Activated gamma-delta T cell (primary cell): ENCODE data around the gene DLG2.
"Not testable (repeated sequence)": the region's sequence is repeated elsewhere in the genome, so short reads cannot be mapped to it uniquely, and the experiment has no call there.

Experiments
- DNase-seq: peaks from one replicate; lab custom pipeline; 2025; lab: John Stamatoyannopoulos, UW

DLG2 gene

DNA sequence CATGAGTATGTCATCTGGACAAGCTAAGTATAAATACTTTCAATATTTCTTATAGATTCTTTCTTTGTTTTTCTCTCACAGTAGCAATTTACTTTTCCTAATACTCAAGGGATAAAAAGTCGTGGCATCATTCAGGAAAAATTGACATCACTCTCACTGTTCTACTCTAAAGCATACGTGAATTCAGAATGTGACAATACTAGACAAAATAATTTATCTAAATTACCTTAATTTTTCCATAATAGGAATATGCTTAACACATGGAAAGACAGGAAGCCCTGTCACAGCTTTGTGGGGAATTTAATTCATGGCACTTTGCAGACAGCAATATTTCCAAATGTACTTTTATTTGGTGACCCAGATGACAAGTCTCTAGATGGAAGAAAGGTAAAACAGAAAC is 394.6 kb downstream of the DLG2 start:
- DNase-seq, result no peak

DNA sequence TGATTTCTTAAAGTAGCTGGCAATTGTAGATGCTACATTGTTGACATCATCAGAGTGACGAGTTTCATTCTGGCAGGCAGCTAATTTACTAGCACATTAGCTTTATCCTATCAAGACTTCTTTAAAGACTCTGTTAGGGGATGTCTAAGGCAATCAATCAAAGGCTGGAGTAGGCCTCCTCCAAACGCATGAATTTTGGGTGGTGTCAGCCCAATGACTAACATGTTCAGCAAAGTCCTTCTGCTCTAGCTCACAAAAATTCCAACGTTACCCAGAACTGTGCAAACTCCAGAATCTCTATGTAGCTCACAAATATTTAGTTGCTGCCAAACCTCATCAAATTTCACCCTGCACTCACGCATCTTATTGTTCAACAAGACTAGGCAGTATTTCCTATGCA is 395.6 kb downstream of the DLG2 start:
- DNase-seq, result no peak

DNA sequence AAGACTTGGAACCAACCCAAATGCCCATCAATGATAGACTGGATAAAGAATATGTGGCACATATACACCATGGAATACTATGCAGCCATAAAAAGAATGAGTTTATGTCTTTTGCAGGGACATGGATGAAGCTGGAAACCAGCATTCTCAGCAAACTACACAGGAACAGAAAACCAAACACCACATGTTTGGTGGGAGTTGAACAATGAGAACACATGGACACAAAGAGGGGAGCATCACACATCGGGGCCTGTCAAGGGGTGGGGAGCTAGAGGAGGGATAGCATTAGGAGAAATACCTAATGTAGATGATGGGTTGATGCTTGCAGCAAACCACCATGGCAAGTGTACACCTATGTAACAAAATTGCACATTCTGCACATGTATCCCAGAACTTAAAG is 397.4 kb downstream of the DLG2 start:
- DNase-seq, result not testable (repeated sequence)

DNA sequence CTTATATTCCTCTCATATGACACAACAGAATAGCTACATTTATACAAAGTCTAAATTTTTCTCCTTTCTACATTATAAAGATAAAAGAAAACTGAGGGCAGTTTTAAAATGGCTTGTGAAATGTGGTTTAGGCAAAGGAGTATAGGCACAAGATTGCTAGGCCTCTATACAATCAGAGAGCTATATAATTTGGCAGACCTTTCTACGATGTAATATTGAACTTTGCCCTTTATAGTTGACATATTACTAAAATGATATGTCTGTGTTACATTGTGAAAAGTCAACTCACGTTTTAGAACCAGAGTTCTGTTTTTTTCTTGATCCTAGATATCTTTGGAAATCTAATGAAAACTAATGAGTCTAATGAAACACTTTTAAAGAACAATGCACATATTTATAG is 430.2 kb downstream of the DLG2 start:
- DNase-seq, result no peak

DNA sequence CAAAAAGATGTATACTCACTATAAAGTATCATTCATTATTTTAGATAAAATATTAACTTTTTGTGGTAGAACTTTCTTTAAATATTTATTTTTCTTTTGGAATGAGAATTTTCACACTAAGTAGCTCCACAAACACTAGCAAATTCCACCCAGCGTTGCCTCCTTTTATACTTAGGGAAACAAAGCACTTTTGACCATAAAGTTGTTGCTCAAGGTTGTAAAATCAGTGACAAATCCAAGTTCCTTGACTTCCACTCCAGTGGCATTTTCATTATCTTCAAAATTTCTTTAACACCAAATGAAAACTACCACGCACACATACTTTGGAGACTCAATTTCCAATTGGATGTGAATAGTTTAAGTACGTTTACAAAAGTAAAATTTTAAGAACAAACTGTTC is 431.2 kb downstream of the DLG2 start:
- no peak for DNase-seq

DNA sequence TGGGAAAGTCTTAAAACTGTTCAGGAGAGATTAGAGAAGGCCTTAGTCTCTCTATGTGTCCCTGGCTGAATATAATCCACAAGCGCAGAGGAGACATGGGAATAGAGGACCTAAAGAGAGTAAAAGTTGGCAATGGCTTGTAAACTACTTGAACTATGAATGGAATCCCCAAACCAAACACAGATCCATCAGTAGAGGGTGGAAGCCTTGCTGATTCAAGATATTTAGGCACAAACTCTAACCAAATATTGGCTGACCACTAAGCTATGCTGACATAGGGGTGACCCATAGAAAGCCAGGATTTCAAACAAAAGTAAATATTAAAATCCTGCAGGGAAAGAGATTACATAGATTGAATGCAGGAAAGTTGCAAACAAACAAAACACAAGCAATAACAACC is 439.2 kb downstream of the DLG2 start:
- DNase-seq, result no peak

DNA sequence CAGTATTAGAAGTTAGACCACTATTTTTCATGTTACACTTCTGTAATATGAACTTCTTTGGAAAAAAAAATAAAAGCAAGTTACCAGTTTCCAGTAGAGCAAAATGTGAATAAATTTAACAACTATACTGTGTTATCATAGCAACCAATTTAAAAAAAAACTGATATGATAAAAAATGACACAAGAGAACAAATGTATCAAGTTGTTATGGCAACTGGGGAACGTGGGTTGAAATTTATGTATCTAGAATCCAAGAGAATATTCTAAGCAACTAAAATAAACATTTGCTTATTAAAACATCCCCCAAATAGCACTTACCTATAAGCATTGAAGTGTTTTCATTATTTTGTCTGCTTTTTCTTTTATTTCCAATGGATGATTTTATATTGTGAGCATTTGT is 442.4 kb downstream of the DLG2 start:
- no peak for DNase-seq

DNA sequence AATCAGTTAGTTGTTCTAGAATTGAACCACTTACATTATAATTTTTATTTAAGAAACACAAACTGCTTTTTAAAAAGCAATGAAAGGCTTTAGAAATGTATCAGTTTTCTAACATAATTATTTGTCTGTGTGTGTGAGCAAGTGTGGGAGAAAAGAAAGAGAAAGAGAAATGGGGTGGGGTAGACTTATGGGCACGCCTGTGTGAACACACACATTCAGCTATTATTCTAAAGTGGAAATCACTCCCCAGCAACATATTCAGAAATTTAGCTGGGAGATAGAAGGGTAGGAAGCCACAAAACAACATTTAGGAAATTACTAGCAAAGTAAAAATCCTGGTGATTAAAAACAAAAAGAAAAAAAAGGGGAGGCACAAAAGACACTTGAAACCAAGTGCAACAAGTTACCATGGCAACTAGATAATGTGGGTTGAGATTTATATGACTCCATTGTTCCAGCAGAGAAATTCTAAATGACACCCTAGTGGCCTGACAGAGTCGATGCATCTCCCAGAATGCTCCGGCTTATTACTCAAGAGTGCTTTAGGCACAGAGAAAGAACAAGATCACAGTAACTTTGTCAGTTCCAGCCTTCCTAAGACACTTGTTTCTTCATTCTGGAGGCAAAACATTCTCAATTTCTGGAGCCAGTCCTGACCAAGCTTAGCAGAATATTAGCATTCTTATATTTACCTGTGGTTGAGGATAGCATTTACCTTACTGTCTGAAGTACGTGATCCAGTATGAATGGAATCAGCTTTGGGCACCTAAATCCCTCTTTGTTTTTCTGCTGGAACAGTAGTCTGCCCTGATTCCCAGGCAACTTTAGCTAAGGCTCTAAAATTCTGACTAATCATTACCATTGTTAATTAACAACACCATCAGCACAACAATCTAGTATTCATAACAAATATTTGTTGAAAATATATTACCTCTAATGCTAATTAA is 444.4 kb downstream of the DLG2 start:
- DNase-seq, result no peak

DNA sequence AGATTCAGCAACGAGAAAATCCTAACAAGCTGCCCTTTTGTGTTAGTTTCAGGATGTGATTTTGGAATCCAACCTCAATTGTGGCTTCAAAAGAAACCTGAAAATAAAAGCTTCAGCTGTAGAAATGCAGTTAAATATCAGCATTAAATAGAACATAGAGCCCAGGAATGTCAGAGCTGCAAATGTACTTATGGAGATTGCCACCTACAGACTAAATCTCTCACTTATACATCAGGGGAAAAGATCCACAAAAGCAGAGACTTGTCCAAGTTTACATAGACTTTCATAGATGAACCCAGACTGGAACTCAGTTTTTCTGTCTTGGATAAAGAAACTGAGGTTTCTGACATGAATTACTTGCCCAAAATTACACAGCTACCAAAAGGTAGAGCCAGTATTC is 446.6 kb downstream of the DLG2 start:
- DNase-seq, result no peak

DNA sequence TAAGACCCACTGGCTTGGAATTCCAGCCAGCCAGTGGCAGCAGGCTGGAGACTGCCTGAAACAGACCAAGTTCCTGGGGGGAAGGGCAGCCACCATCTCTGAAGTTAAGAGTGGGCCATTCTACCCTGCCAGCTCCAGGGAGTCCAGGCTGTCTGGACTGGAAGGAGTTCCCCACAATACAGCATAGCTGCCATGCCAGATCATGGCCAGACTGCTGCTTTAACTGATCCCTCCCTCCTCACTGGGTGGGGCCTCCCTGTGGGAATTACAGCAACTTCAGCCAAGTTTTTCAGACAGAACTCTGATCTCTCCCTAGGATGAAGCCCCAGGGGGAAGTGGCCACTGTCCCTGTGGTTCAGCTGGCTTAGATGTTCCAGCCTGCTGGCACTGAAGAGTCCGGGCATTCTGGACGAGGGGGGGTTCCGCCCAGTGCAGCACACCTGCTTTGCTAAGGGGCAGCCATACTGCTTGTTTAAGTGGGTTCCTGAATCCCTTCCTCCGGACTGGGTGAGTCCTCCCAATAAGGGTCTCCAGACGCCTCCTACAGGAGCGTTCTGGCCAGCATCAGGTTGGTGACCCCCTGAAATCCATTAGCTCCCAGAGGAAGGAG is 455.4 kb downstream of the DLG2 start:
- DNase-seq, result no peak

DNA sequence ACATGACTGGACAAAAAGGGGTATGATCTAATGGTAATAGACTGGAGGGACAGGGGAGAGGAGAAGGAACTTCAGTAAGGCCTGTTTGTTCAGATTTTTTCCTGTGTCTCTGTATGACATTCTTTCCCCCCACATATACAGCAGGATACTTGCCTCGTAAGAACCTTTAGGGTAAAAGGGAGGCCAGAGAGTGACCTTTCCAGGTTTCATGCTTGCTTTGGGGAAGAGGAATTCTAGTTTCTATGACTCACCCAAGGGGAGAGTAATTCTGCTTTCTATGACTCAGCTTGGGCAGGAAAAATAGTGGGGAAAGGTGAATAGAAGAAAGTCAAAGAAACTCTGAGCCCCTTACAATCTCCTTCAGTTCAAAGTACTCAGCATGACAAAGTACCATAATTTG is 457.0 kb downstream of the DLG2 start:
- no peak for DNase-seq

DNA sequence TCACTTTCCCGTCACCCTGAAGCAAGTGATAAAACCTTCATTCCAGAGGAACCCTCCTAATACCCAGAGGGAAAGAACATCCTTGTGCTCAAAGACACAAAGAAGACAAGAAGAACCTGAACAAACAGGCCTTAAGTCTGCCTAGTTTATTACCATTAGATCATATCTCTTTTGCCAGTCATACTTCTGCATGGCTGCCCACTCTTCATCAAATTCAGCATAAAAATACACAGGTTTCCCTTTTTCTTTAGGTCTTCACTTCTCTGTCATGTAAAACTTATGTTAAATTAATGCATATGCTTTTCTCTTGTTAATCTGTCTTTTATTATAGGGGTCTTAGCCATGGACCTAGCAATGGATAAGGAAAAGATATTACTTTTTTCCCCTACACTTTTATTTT is 459.7 kb downstream of the DLG2 start:
- DNase-seq, result no peak

DNA sequence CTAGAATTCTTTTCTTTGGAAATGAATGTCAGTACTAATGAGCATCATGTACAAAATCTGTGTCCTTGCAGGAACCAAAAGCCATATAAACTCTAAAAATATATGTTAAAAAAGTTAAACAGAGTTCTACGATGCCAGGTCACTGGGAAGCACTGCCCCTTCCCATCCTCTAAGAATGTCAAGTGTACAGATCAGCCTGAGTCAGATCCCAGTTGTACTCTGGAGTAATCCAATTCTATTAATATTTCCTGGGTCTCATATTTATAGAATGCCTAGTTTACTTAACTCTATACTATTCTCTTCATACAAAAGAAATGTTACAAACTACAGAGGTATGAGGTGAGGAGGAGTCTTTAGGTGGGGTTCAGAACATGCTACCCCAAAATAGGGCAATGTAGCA is 460.1 kb downstream of the DLG2 start:
- no peak for DNase-seq

DNA sequence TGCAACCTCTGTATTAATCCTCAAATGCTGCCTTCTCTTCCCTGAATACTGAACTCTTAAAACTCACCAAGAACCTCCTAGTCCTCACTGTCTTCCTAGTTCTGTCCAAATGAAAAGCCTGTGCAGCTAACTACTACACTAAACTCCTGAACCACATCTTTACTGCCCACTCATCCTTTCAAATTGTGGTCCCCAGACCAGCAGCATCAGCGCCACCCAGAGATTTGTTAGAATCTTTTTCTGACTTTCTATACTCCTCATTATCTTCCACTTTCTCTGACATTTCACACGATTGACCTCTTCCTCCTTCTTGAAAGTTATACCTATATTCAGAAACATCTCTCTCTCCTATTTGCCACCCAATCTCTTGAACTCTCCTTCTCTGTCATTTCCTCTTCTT is 461.3 kb downstream of the DLG2 start:
- no peak for DNase-seq

DNA sequence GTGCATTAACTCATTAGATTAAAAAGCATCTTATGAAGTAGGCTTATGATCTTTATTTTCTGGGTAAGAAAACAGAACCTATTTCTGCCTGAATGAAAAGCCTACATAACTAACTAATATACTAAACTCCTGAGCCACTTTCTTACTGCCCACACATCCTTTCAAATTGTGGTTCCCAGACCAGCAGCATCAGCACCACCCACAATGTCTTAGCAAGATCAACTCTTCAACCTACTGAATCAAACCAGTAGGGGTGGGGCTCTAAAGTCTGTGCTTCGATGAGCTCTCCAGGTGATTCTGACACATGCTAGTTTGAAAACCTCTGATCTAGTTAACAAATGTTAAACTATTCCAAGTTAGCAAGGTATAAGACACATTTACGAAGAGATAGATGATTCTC is 462.4 kb downstream of the DLG2 start:
- DNase-seq, result no peak

DNA sequence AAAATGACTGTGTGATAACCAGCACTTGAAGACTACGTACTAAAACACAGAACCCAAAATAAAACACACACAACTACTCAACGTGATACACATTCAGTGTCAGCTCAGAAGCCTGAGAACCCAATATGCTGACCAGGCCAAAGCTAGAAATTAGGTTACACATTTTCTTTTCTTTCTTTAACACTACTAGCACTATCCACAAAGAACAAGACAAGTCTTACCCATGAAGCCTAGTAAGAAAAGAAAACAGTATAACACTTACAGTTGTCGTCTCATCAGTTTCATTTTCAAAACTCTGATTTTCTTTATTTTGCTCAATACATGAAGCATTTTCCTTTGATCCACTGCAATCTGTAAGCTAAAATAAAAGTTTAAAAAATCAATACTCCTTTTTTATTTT is 472.9 kb downstream of the DLG2 start:
- DNase-seq, result no peak

DNA sequence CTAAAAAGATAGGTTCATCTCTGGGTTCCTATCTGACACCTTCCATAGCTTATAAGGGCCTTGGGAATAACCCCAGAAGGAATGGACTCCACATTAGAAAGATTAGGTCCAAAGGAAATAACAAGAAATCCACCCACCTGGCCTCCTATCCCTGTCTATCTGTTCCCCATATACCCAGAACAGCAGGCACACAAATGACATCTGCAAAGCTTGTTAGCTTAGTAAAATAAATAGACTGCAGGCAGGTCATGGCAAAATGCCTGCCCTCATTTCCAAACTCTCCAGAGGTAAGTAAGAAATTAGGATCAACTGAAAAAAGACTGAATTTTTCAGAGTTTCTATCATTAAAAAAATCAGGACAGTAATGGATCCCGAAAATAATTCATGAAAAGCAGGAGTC is 489.5 kb downstream of the DLG2 start:
- no peak for DNase-seq

DNA sequence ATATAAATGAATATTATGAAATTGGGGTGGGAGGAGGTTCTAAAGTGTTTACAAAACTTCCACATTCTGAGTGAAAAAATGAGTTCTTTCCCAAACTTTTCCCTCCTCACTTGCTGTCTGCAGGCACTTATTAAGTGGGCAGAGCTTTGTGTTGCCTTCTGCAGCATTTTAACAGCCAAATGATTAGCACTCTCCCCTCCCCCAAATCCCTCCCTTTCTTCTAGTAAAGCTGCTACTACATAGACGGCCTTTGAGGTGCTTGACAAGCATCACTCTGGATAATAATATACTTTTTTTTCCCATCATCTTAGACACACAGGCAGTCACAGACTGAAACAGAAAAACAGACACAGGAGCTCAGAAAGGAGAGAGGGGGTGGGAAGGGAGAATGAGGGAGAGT is 493.5 kb downstream of the DLG2 start:
- DNase-seq, result no peak

DNA sequence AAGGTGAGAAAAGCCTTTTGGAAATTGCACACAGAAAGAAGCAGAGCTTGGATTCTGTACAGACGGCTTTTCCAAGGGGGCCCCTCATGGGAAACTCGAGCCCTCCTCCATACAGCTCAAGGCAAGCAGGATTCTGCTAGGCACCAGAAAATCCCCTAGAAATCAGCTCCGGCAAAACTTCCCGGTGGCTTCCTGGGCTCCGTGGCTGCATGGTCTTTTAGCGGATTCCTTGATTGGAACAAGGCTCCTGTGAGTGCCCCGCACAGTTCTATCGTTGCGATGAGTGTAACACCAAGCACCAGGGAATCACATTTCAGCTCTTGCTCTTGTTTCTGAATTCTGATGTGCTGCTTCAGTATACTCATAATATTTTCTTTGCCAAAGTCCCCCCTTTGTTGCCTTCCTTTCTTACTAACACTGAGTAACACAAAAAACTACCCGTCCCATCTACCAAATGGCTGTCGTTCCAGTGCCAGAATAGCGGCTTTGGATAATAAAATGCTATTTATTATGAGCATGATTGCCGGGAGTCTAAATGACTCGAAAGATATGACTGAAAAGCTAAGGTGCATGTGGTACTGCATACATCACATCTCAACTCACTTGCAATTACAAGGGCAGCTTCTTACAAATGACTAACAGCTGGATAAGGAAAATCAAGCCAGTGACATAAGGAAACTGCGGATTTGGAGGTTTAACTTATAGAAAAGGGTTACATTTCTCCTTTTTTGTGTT is 494.1 kb downstream of the DLG2 start:
- DNase-seq, result no peak

DNA sequence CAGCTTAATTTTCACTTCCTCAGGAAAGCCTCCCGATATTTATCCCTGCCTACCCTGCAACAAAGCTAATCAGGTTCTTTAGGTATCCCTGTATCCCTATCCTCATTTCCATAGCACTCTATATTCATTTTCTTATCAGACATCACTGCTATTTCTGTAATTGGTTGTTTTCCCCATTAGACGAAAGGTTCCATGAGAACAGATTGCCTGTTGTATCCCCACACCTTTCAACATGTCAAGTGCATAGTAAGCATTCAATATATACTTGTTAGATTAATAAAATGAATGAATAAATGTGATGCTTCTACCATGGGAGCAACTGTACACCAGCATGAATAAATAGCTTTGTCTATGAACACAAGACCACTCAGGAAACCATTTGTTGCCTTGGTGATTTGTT is 499.8 kb downstream of the DLG2 start:
- no peak for DNase-seq

DNA sequence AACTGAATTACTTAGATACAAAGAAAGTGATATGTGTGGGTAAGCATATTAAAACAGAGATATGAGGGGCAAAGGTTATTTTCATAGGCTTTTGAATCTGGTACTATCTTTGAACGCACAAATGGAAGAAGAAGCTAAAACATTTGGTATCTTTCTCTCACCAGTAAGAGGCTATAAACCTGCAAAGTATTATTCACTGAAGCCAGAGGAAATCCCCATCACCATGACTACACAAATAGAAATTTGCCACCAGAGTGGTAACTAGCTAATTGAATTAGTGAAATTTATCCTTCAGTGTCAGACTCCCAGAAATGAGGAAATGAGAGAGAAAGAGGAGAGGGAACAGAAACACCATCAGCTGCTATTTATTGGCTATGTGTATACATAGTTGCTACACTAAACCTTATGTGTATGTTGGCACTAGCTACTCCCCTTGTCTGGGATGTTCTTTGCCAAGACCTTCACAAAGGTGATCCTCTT is 503.4 kb downstream of the DLG2 start:
- no peak for DNase-seq

DNA sequence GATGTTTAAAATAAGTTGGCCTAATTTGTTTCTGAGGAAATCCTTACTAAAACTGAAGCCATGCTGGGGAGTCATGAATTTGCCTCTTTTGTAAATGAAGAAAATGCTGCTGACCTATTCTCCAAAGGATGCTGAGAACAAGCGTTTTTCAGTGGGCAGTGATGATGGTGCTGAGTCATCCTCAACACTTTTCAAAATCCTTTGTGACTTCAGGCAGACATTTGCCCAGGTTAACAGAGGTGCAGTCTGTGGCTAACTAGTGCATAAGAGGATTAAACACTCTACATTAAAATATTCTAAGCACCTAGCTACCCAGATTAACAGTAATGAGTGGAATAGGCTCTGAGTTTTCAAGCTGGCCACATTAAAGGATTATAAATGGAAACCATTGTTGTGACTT is 509.0 kb downstream of the DLG2 start:
- DNase-seq, result no peak

DNA sequence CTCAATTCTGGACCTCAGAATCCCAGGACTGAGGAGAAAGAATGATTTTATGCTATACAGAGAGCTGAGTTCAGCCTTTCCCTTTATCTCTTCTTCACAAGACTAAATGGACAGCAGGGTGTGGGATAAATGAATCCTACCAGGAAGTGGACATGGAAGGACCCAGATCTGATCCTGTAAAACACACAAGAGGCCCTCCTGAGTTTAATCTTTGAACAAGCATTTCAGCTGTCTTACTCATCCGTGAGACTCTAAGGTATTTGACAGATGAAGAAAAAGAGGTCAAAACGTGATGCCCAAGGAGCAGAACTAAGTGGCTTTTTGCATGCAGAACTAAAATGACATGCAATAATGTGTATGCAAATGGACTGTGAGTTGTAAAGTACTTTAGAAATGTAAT is 511.3 kb downstream of the DLG2 start:
- no peak for DNase-seq
